Measurements from ENCODE around the gene RERE.

Gene RERE

DNA sequence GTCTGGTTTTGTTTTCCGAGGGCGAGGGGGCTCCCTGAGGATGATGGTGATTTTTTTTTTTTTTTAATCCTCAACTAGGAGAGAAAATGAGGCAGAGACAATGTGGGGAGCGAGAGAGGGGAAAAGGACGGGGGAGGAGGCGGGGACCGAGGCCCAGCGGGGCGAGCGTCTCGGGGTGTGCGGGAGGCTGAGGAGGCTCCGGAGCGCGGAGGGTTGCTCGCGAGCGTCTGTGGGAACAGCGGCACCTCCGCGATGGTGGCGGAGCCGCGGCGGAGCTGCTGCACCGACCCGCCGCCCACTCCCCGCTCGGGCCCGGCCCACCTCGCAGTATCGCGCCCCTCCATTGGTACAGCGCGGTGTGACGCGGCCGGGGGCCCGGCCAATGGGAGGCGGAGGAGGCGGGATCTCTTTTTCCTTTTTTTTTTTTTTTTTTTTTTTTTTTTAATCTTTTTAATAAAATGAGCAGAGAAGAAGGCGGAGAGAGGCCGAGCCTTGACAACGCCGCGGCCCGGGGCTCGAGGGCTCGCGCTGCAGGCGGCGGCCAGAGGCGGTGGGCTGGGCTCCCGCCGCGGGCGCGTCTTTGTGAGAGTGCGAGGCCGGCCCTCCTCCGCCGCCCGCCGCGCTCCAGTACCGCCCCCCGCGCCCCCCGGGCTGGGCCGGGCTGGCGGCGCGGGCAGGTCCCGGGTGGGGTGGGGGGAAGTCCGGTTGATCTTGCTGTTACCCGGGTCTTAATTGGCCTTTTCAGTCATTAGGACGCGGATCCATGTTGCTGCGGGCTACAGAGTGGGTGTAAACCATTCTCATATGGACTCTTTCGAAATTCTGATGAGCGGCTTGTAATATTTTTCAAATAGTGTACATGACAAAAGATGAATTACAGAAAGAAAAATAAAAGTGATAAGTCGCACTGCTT lies at the start of gene RERE:
Gene RERE, minus strand, starts transcription at position 229 of the 913 bp plus-strand sequence.
- peak; percentile 92 for DNase-seq

DNA sequence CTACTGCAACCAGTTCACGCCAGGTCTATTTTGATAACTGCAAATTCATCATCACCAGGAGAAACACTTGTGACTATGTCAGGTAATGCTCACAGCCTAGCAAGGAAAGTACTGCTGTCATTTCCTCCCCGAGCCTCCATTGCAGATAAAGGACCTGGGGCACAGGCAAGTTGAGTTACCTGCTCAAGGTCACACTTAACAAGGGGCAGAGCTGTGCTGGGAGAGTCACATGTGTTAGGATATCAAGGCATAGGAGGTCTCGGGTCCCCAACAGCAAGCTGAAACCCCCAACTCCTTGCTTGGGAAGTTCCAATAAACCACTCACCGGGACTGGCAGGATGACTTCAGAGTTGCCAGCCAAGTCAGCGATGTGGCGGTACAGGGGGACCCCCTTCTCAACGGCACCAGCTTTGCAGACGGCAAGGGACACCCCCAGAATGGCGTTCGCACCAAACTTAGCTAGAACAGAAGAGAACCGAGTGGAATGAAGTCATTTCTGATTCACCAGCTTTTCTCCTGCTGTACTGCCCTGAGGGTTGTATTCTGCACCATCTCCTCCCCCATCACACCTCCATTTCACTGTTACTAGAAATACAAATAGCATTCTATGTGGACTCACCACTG lies 49.5 kb upstream of the RERE start:
- DNase-seq = no peak

DNA sequence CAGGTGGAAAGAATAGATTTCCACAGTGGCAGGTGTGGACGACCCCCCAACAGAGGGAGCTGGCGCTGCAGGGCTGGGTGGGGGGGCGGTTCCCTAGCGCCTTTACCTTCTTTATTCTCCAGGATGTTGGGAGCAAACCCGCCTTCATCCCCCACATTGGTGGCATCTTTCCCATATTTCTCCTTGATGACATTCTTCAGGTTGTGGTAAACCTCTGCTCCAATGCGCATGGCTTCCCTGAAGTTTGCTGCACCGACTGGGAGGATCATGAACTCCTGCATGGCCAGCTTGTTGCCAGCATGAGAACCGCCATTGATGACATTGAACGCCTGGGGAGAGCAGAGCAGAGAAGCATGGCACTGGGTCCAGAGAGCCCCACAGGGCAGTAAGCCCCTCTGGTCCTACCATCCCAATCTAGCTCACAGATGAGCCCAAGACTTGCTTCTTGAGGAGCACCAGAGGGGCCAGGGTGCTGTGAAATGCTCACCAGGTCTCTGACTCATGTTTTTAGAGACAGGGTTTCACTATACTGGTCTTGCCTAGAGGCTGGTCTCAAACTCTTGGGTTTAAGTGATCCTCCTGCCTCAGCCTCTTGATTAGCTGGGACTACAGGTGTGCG lies 48.8 kb upstream of the RERE start:
- no peak for DNase-seq

- DNase-seq = no peak
These were observed 47.4 kb upstream of the RERE start for GRCh38 chr1:8864713-8865344.

GRCh38 chr1:8863794-8864233 lies 46.4 kb upstream of the RERE start:
- DNase-seq = no peak

DNA sequence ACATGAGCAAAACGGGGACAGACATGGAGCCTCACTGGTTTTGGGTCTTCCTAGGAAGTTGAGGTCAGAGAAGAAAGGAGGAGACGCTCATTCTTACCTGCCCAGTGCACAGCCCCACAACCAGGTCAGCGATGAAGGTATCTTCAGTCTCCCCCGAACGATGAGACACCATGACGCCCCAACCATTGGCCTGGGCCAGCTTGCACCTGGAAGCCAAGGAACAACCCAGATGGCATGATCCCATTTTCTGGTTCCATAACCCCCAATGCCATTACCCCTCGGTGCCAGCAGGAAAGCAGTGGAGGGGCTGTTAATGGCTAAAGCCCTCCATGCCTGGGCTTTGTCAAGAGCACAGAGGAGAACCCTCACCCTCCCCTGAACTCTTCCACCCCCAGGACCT lies 45.7 kb upstream of the RERE start:
- DNase-seq = no peak

- no peak for DNase-seq
These were observed 45.1 kb upstream of the RERE start for GRCh38 chr1:8862528-8862927.

- no peak for DNase-seq
These were observed 43.5 kb upstream of the RERE start for GRCh38 chr1:8860738-8861516.

DNA sequence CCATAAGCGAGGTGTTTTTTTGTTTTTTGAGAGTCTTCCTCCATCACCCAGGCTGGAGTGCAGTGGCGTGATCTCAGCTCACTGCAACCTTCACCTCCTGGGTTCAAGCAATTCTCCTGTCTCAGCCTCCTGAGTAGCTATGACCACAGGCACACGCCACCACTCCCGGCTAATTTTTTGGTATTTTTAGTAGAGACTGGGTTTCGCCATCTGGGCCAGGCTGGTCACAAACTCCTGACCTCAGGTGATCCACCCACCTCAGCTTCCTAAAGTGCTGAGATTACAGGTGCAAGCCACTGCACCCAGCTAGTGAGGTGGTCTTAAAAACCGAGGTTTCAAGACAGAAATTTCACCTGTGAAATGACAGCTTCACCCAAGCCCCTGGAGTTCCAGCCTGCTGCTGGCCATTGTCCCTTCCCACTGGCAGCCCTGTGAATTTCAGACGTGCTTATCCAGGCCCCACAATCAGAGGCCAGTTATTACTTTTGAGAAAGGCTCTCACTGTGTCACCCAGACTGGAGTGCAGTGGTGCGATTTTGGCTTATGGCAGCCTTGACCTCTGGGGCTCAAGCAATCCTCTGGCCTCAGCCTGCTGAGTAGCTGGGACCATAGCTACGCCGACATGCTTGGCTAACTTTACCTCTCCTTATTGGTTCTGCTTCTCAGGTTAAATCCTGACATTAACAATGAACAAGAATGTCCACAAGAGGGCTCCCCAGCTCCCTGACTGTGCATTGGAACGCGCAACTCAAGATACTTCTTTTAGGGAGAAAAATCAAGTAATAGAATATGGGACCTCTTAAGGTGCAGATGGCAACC lies 41.7 kb upstream of the RERE start:
- DNase-seq = peak; percentile 36

DNA sequence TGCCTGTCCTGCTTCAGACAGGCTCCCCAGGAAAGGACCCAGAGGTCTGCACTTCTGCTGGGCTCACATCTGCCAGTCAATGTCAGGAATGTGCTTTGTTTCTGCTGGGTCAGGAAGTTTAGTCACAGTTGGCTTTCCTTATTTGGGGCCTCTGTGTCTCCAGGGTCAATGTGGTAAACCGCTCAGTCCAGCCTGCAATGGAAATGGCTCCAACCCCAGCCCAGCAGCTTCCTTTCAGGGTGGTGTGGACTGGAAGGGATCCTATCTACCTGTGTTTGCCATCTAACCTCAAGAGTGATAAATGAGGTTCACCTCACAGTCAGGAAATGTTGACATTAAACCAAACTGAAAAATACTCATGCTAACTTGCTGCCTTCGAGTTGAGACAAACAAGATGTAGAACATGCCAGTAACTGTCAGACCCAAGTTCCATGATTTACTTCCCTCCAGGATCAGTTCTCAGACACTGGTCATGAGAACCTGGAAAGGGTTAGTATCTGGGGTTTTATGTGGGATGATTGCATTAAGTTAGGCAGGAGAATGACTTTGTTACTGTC lies 40.8 kb upstream of the RERE start:
- DNase-seq = no peak

- no peak for DNase-seq
These were observed 39.4 kb upstream of the RERE start for GRCh38 chr1:8856689-8857412.

- DNase-seq = no peak
These were observed 36.8 kb upstream of the RERE start for GRCh38 chr1:8854240-8854639.

GRCh38 chr1:8851060-8851459 lies 33.6 kb upstream of the RERE start:
- DNase-seq = no peak

DNA sequence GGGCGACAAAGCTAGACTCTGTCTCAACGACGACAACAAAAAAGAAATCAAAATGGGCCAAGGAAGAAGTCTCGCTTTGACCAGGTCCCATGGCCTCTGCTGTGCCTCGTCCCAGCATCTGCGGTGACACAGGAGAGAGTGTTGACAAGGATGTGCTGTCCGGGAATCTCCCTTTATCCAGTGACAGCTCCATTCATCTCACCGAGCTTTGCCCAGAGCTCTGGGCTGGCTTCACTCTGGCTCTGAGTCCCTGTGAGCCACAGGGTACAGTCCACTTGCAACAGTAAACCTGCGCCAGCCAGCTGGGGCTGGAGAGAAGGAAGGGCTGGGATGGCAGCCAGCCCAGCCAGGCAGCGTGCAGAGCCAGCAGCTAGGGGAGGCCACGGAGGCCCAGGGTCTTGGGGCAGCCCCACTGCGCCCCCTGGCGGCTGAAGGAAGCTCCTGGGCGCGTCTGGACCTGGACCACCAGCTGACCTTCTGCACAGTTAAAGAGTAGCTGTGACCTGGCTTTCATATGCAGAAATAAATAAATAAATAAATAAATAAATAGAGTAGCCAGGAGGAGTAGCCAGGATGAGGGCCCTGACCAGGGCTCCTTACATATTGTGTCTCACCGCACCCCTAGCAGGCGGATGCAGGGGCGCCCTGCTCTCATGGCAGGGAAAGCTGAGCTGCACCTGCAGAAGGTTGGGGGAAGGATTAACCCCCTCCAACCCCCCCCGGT lies 31.4 kb upstream of the RERE start:
- DNase-seq = peak; percentile 94

- peak; percentile 36 for DNase-seq
These were observed 30.6 kb upstream of the RERE start for GRCh38 chr1:8847990-8848389.

DNA sequence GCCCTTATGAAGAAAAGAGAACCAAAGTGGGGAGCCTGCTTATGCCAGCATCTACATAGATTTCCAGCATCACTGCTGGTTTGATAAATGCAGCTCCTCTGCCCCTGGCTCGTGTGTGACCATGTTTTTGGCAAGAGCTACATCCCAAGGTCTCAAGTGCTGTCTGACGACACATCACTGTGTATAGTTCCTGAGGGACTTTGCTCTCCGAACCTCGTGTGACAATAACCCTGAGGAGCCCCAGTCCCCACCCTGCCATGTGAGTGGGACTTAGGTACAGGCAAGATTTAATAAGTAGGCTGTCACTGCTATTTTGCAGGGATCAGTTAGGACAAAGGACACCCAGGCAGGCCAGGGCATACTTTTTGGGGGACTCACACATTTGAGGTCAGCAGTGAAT lies 28.8 kb upstream of the RERE start:
- DNase-seq = no peak

DNA sequence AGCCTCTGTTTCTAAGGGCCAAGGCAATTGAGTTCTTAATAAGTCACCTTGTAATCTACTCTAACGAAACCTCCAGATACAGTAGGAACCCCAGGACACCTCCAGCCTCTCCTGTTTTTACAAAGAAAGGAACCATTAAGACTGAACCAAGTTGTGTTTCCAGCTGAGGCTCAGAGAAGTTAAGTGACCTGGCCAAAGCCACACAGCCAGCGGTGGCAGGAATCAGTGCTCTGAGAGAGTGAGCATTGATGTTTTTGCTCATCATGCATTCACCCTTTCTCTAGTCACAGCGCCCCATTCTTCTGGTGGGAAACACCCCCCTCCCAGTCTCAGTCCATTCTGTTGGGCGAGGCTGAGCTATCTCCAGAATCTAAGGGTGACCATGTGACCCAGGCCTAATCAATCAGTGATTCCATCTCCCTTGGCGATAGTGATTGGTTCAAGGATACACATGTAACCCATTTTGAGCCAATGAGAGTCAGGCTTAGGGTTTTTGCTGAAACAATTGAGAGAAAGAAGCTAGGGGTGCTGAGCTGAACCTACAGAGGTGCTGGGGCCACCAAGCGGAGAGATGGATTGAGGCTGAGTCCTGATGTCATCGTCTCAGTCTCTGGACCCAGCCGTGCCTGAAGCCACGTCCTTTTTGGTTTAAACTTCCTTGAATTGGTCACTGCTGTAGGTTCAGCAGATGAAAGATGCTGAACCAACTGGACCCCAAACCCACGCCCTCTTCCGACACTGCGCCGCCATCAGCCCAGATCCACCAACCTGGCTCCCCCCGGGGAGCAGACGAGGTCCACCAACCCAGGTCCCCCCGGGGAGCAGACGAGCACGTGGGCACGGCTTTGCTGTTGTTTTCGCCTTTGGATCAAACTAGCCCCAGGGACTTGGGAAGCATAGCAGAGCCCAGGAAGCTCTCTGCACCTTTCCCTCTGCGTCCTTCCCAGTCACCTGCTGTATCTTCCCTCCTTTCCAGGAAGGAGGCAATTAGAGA lies 28.0 kb upstream of the RERE start:
- DNase-seq = no peak

DNA sequence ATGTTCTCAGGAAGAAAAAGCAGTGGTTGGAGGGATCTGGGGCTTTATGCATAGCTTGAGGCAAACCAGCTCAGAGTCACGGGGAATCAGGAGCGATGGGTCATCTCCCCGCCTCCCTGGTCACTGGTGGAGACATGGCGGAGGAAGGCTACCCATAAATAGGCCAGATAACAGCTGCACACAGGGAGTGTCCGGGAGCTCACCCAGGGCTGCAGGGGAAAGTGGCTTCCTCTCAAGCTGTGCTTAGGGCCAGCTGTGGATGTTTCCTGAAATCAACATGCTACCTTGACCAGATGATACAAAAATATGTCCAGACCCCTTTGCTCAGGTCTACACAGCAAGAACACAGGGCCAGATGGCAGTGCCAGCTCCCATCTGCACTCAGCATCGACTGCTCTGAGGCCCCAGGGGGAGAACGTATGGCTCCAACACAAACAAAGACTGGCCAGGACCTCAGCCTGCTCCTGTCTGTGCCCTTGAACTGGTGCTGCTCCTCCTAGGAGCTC lies 27.1 kb upstream of the RERE start:
- DNase-seq = no peak

Measured in NCI-H1105 treated with DMSO at 0.1 percent for 48 hours (cell line).